GM23338 (cell line): Measurements from ENCODE around the gene RTN4RL1. TPM values are rescaled to one million over a fixed set of nuclear protein-coding genes. Genes with fewer than 3 reads are reported as not detected.

Experiments
- ATAC-seq: fragments of 200-7000 bp; cut with Tn5 transposase; 3 replicates; pipeline ENCODE4 v1.9.1; 2020
- DNase-seq: peaks from one replicate; pipeline ENCODE4 v3.0.0-alpha.2; 2015; ENCODE audit warnings: low spot score
- H2AFZ ChIP-seq: fragments of 200-600 bp; sonication (generic); 2 replicates; pipeline ENCODE4 v1.8.0; 2016; ENCODE audit warnings: antibody characterized with exemption, mild to moderate bottlenecking, moderate library complexity
- H3F3A ChIP-seq: fragments of 200-600 bp; sonication (generic); replicated peaks from 2 replicates; pipeline ENCODE4 v1.8.0; 2017; ENCODE audit warnings: antibody characterized with exemption, mixed run types, low read depth
- H3K27ac ChIP-seq: fragments of 200-600 bp; sonication (generic); 2 replicates; pipeline ENCODE4 v1.6.1; 2016; ENCODE audit warnings: low read depth
- H3K27me3 ChIP-seq: fragments of 200-600 bp; sonication (generic); 2 replicates; pipeline ENCODE4 v1.8.0; 2016; ENCODE audit warnings: mild to moderate bottlenecking, mixed run types, moderate library complexity; ENCODE audit not compliant: insufficient read depth
- H3K36me3 ChIP-seq: fragments of 200-600 bp; sonication (generic); 2 replicates; pipeline ENCODE4 v1.8.0; 2016; ENCODE audit warnings: mild to moderate bottlenecking; ENCODE audit not compliant: insufficient read depth
- H3K4me1 ChIP-seq: fragments of 200-600 bp; sonication (generic); 2 replicates; pipeline ENCODE4 v1.8.0; 2016; ENCODE audit warnings: mild to moderate bottlenecking, moderate library complexity; ENCODE audit not compliant: insufficient read depth
- H3K4me2 ChIP-seq: fragments of 200-600 bp; sonication (generic); 2 replicates; pipeline ENCODE4 v1.7.1; 2017; ENCODE audit warnings: mixed run types
- H3K4me3 ChIP-seq: fragments of 200-600 bp; sonication (generic); 2 replicates; pipeline ENCODE4 v1.6.1; 2016; ENCODE audit warnings: mixed run types
- H3K79me2 ChIP-seq: fragments of 200-600 bp; sonication (generic); replicated peaks from 2 replicates; pipeline ENCODE4 v1.8.0; 2017; ENCODE audit warnings: mild to moderate bottlenecking; ENCODE audit not compliant: insufficient read depth
- H3K9me2 ChIP-seq: fragments of 200-600 bp; sonication (generic); 2 replicates; pipeline ENCODE4 v1.8.0; 2017; ENCODE audit not compliant: insufficient read depth
- H4K20me1 ChIP-seq: fragments of 200-600 bp; sonication (generic); replicated peaks from 2 replicates; pipeline ENCODE4 v1.8.0; 2017; ENCODE audit warnings: mild to moderate bottlenecking; ENCODE audit not compliant: insufficient read depth
- H3K27ac Mint-ChIP-seq: 2 replicates; pipeline ENCODE4 v1.8.0; 2020; ENCODE audit warnings: inconsistent platforms, mild to moderate bottlenecking, moderate library complexity, mixed read lengths
- H3K27me3 Mint-ChIP-seq: 3 replicates; pipeline ENCODE4 v1.8.0; 2022; ENCODE audit warnings: low read depth, mild to moderate bottlenecking, moderate library complexity, mixed read lengths, inconsistent platforms; ENCODE audit not compliant: insufficient read depth, poor library complexity
- H3K36me3 Mint-ChIP-seq: 3 replicates; pipeline ENCODE4 v1.8.0; 2021; ENCODE audit warnings: low read depth, mild to moderate bottlenecking, inconsistent platforms, moderate library complexity, mixed read lengths
- H3K4me1 Mint-ChIP-seq: 3 replicates; pipeline ENCODE4 v1.8.0; 2020; ENCODE audit warnings: mild to moderate bottlenecking, inconsistent platforms, mixed read lengths
- H3K4me3 Mint-ChIP-seq: 3 replicates; pipeline ENCODE4 v1.8.0; 2021; ENCODE audit warnings: moderate library complexity, mild to moderate bottlenecking, inconsistent platforms, mixed read lengths
- H3K9me3 Mint-ChIP-seq: 3 replicates; pipeline ENCODE4 v1.8.0; 2020; ENCODE audit warnings: moderate library complexity, mild to moderate bottlenecking, inconsistent platforms, mixed read lengths
- EZH2 ChIP-seq: fragments of 200-600 bp; sonication (generic); IDR thresholded peaks from one replicate; pipeline ENCODE4 v1.8.0; 2017; ENCODE audit warnings: antibody characterized with exemption, mild to moderate bottlenecking, low read depth; ENCODE audit not compliant: unreplicated experiment
- JUNB ChIP-seq: IDR thresholded peaks from one replicate; pipeline ENCODE4 v1.6.1; 2016; ENCODE audit warnings: antibody characterized with exemption; ENCODE audit not compliant: unreplicated experiment
- NANOG ChIP-seq: IDR thresholded peaks from 2 replicates; pipeline ENCODE4 v1.6.1; 2016; ENCODE audit warnings: antibody characterized with exemption, borderline replicate concordance
- ZNF114 ChIP-seq: fragments of 250-450 bp; sonication (Bioruptor Pico); IDR thresholded peaks from 2 replicates; pipeline ENCODE4 v1.5.0; 2020; ENCODE audit warnings: mild to moderate bottlenecking, moderate library complexity
- ZNF331 ChIP-seq: fragments of 250-450 bp; sonication (Bioruptor Pico); IDR thresholded peaks from 2 replicates; pipeline ENCODE4 v1.5.0; 2020; ENCODE audit warnings: low read depth, mild to moderate bottlenecking, moderate library complexity
- polyA plus RNA-seq: library from polyadenylated mRNA; unstranded; fragments of >200 nt; fragmentation: Nextera tagmentation; extraction: Ambion mirVana; gene quantifications from 2 replicates; pipeline ENCODE4 v1.2.1, GENCODE V29; 2016
- total RNA-seq: library from RNA; depleted of rRNA; stranded (reverse); fragments of >200 nt; shearing (Covaris generic); gene quantifications from 2 replicates; pipeline ENCODE4 v1.2.3, GENCODE V29; 2014
- TF ChIP-seq, protein P1 (sequence below), 2 experiments: fragments of 200-600 bp in 1 of 2; sonication (generic) in 1 of 2; conservative IDR thresholded peaks; 2 replicates each; pipeline versions ENCODE4 v1.5.1 to v1.6.1; 2016 to 2017; ENCODE audit warnings: antibody characterized with exemption in 2 of 2, low read depth in 2 of 2, mild to moderate bottlenecking in 2 of 2, moderate library complexity in 1 of 2
- TF ChIP-seq, protein P2 (sequence below): fragments of 250-450 bp; sonication (Bioruptor Pico); IDR thresholded peaks from 2 replicates; pipeline ENCODE4 v1.5.0; 2020; ENCODE audit warnings: mild to moderate bottlenecking, moderate library complexity
- TF ChIP-seq, protein P3 (sequence below): IDR thresholded peaks from one replicate; pipeline ENCODE4 v1.6.1; 2018; ENCODE audit warnings: antibody characterized with exemption; ENCODE audit not compliant: unreplicated experiment
- TF ChIP-seq, protein P4 (sequence below): IDR thresholded peaks from 2 replicates; pipeline ENCODE4 v1.6.1; 2016; ENCODE audit warnings: antibody characterized with exemption

The RTN4RL1 gene
- total and polyA plus RNA-seq, 2 experiments from 2014 or later: 0.17 TPM; not detected in 1

DNA sequence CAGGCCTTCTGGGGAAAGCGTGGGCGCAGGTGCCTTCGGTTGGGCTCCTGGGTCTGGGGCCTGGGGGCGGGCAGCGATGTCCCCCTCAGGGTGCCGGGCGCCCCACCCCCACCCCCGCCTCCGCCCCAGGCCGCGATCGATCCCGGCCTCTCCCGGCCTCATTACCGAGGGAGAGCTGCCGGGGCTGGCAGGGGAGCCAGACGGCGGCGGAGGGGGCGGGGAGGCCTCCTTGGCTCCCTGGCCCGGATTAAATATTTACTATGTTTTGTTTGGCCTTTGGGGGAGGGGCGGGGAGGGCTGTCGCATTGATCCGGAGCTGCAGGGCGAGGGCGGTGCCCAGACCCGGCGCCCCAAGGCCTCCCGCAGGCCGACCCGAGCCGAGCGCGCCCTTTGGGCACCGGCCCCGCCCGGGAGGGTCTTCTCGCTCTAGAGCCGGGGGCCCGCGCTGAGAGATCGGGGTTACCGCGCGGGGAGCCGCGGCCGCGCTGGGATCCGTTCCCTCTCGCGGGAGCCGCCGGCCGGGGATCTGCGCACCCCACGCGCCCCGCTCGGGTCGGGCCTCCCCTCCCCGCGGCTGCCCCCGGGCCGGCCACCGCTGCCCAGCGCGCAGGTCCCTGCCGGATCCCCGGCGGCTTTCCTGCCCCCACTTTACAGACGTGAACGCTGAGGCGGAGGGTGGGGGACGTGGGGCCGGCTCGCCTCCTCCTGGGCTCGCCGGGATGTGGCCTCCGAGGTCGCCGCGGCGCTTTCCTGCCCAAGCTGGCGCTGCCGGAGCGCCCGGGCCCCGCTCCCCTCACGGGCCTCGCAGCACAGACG is 27.0 kb downstream of the RTN4RL1 start (continued):
- TF ChIP-seq, protein P1, sequence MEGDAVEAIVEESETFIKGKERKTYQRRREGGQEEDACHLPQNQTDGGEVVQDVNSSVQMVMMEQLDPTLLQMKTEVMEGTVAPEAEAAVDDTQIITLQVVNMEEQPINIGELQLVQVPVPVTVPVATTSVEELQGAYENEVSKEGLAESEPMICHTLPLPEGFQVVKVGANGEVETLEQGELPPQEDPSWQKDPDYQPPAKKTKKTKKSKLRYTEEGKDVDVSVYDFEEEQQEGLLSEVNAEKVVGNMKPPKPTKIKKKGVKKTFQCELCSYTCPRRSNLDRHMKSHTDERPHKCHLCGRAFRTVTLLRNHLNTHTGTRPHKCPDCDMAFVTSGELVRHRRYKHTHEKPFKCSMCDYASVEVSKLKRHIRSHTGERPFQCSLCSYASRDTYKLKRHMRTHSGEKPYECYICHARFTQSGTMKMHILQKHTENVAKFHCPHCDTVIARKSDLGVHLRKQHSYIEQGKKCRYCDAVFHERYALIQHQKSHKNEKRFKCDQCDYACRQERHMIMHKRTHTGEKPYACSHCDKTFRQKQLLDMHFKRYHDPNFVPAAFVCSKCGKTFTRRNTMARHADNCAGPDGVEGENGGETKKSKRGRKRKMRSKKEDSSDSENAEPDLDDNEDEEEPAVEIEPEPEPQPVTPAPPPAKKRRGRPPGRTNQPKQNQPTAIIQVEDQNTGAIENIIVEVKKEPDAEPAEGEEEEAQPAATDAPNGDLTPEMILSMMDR (conservative IDR thresholded peaks at IDR 0.05; ENCODE audit: low read depth in 2 of 2): no peak
- TF ChIP-seq JUNB: no peak
- TF ChIP-seq, protein P2, sequence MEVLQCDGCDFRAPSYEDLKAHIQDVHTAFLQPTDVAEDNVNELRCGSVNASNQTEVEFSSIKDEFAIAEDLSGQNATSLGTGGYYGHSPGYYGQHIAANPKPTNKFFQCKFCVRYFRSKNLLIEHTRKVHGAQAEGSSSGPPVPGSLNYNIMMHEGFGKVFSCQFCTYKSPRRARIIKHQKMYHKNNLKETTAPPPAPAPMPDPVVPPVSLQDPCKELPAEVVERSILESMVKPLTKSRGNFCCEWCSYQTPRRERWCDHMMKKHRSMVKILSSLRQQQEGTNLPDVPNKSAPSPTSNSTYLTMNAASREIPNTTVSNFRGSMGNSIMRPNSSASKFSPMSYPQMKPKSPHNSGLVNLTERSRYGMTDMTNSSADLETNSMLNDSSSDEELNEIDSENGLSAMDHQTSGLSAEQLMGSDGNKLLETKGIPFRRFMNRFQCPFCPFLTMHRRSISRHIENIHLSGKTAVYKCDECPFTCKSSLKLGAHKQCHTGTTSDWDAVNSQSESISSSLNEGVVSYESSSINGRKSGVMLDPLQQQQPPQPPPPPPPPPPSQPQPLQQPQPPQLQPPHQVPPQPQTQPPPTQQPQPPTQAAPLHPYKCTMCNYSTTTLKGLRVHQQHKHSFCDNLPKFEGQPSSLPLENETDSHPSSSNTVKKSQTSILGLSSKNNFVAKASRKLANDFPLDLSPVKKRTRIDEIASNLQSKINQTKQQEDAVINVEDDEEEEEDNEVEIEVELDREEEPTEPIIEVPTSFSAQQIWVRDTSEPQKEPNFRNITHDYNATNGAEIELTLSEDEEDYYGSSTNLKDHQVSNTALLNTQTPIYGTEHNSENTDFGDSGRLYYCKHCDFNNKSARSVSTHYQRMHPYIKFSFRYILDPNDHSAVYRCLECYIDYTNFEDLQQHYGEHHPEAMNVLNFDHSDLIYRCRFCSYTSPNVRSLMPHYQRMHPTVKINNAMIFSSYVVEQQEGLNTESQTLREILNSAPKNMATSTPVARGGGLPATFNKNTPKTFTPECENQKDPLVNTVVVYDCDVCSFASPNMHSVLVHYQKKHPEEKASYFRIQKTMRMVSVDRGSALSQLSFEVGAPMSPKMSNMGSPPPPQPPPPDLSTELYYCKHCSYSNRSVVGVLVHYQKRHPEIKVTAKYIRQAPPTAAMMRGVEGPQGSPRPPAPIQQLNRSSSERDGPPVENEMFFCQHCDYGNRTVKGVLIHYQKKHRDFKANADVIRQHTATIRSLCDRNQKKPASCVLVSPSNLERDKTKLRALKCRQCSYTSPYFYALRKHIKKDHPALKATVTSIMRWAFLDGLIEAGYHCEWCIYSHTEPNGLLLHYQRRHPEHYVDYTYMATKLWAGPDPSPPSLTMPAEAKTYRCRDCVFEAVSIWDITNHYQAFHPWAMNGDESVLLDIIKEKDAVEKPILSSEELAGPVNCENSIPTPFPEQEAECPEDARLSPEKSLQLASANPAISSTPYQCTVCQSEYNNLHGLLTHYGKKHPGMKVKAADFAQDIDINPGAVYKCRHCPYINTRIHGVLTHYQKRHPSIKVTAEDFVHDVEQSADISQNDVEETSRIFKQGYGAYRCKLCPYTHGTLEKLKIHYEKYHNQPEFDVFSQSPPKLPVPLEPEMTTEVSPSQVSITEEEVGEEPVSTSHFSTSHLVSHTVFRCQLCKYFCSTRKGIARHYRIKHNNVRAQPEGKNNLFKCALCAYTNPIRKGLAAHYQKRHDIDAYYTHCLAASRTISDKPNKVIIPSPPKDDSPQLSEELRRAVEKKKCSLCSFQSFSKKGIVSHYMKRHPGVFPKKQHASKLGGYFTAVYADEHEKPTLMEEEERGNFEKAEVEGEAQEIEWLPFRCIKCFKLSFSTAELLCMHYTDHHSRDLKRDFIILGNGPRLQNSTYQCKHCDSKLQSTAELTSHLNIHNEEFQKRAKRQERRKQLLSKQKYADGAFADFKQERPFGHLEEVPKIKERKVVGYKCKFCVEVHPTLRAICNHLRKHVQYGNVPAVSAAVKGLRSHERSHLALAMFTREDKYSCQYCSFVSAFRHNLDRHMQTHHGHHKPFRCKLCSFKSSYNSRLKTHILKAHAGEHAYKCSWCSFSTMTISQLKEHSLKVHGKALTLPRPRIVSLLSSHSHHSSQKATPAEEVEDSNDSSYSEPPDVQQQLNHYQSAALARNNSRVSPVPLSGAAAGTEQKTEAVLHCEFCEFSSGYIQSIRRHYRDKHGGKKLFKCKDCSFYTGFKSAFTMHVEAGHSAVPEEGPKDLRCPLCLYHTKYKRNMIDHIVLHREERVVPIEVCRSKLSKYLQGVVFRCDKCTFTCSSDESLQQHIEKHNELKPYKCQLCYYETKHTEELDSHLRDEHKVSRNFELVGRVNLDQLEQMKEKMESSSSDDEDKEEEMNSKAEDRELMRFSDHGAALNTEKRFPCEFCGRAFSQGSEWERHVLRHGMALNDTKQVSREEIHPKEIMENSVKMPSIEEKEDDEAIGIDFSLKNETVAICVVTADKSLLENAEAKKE (CRISPR knock-in tag): no peak

DNA sequence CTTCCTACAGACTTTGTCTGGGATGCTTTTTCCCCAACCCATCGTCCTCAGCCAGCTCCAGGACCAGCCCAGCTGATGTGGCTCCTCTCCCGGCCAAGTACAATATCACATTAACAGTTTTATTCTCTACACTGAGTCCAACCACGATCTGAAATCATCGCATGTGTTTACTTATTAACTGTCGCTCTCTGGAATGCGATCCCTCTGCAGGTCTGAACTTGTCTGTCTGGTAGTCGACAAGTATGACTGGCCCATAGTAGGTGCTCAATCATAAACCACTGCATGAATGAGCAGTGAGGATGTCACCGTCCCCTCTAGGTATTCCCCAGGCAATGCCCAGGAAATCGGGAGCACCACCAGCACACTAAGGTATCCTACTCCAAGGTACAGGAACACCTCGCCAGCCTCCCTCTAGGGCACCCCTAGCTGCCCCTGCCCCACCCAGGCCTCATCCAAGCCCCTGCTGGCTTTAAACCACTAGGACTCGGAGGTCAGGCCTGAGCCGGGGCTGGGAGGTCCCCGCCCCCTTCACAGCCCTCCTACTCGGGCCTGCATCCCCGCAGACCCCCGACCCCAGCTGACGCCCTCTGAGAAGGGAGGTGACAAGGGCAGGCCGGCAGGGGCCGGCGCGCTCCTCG is 27.7 kb downstream of the RTN4RL1 start:
- peak; percentile 54 for ATAC-seq
- peak overlapping the region; percentile 41 for H3K4me3 Mint-ChIP-seq
- peaks cover 32% of the 10 kb centered on the region for H3K27me3 Mint-ChIP-seq
- Histone ChIP-seq H3F3A (no peaks in the 10 kb centered on the region), H3K27me3 (peaks cover 33% of the 10 kb centered on the region), H2AFZ (peak overlapping the region; percentile 72; the same call in 1 of the 2 replicates), H3K36me3 (no peaks in the 10 kb centered on the region), H4K20me1 (no peaks in the 10 kb centered on the region), H3K79me2 (no peaks in the 10 kb centered on the region), H3K4me2 (peak overlapping the region; percentile 78), H3K4me1 (peaks cover 14% of the 10 kb centered on the region; the same call in 1 of the 2 replicates), H3K4me3 (peak overlapping the region; percentile 66), H3K27ac (no peak overlapping the region), H3K9me2 (no peaks in the 10 kb centered on the region)
- no peaks in the 10 kb centered on the region for H3K9me3 Mint-ChIP-seq
- H3K4me1 Mint-ChIP-seq: peaks cover 31% of the 10 kb centered on the region
- no peaks in the 10 kb centered on the region for H3K36me3 Mint-ChIP-seq
- peak; percentile 63 for DNase-seq
- no peak overlapping the region for H3K27ac Mint-ChIP-seq
- TF ChIP-seq ZNF114 (CRISPR knock-in tag) (no peak), JUNB (no peak), ZNF331 (CRISPR knock-in tag) (no peak), NANOG (no peak), EZH2 (no peak)
- TF ChIP-seq, protein P3, sequence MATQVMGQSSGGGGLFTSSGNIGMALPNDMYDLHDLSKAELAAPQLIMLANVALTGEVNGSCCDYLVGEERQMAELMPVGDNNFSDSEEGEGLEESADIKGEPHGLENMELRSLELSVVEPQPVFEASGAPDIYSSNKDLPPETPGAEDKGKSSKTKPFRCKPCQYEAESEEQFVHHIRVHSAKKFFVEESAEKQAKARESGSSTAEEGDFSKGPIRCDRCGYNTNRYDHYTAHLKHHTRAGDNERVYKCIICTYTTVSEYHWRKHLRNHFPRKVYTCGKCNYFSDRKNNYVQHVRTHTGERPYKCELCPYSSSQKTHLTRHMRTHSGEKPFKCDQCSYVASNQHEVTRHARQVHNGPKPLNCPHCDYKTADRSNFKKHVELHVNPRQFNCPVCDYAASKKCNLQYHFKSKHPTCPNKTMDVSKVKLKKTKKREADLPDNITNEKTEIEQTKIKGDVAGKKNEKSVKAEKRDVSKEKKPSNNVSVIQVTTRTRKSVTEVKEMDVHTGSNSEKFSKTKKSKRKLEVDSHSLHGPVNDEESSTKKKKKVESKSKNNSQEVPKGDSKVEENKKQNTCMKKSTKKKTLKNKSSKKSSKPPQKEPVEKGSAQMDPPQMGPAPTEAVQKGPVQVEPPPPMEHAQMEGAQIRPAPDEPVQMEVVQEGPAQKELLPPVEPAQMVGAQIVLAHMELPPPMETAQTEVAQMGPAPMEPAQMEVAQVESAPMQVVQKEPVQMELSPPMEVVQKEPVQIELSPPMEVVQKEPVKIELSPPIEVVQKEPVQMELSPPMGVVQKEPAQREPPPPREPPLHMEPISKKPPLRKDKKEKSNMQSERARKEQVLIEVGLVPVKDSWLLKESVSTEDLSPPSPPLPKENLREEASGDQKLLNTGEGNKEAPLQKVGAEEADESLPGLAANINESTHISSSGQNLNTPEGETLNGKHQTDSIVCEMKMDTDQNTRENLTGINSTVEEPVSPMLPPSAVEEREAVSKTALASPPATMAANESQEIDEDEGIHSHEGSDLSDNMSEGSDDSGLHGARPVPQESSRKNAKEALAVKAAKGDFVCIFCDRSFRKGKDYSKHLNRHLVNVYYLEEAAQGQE: no peak
- TF ChIP-seq, protein P4, sequence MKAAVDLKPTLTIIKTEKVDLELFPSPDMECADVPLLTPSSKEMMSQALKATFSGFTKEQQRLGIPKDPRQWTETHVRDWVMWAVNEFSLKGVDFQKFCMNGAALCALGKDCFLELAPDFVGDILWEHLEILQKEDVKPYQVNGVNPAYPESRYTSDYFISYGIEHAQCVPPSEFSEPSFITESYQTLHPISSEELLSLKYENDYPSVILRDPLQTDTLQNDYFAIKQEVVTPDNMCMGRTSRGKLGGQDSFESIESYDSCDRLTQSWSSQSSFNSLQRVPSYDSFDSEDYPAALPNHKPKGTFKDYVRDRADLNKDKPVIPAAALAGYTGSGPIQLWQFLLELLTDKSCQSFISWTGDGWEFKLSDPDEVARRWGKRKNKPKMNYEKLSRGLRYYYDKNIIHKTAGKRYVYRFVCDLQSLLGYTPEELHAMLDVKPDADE: no peak
